ENCODE results near the gene SP3.

Gene SP3

DNA sequence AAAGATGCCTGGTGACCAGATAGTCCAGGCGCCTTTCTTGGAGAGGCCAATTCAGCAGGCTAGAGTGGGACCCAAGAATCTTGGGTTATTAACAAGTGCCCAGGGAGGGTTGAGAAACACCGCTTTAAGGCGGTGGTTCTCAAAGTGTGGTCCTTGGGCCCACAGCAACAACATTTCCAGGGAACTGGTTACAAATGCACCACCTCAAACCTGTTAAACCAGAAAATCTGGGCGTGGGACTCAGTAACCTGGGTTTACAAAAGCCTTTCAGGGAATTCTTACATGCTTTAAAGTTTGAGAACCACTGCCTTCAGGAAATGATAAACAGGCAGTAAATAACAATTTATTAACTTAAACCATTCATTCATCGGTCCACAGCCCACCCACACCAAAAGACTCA lies 92.5 kb downstream of the SP3 start:
- H3K27me3 Mint-ChIP-seq, result peaks cover 5% of the 10 kb centered on the region

DNA sequence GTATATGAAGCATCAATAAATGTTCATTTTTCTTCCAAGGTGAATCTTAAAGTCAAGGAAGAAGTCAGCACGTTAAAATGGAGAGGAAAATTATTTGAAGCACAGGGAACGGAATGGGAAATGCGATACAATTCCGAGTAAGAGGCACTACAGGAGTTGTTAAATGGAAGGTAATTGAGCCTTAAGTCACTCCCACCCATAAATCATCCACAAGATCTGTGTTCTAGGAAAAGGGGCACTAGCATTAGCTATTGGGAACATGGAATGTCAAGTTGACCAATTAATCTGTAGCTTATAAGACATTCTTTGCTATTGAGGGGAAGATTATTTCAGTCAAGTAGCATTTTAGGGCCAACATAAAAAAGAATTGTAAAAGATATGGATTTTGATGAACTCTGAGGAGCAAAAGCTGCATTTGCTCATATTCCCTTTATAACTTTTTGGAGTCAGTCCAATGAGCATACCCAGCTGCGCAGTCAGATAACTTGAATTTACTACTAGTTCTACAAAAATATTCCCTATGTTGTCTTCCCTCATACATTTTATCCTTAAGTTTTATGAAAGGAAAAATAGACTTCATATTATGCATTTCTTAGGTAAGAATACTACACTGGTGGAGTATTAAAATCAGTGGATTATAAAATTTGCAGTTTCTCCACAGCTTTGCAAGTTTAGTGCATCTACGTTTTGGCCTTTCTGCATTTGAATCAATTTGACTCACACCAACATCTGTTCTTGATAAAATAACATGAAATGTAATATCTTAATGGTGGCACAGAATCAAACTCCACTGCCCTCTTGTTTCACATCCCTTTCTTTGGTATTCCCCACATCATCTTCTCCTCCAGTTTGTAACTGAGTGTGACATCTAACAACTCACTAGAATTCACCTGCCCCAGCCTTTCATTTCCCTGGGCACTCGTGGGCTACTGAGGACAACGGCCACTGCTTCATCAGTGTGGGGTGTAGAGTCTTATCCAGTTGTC lies 95.6 kb downstream of the SP3 start:
- H3K27ac Mint-ChIP-seq, result no peak overlapping the region
- H3K27me3 Mint-ChIP-seq, result peaks cover 18% of the 10 kb centered on the region
- H3K4me1 Mint-ChIP-seq (ENCODE audit: low read depth), result peaks cover 22% of the 10 kb centered on the region
- no peaks in the 10 kb centered on the region for H3K36me3 Mint-ChIP-seq (ENCODE audit: low read depth)
- no peak overlapping the region for H3K4me3 Mint-ChIP-seq
- intact Hi-C loops (cut with micrococcal nuclease), result no loop called here
- H3K9me3 Mint-ChIP-seq, result no peaks in the 10 kb centered on the region

More for the DNA sequence above, 92.5 kb downstream of the SP3 start:
- Mint-ChIP-seq H3K36me3 (ENCODE audit: low read depth) (no peaks in the 10 kb centered on the region), H3K27ac (no peak overlapping the region), H3K4me1 (ENCODE audit: low read depth) (peaks cover 30% of the 10 kb centered on the region), H3K9me3 (no peaks in the 10 kb centered on the region), H3K4me3 (no peak overlapping the region)
- intact Hi-C loops (cut with micrococcal nuclease), result no loop called here

DNA sequence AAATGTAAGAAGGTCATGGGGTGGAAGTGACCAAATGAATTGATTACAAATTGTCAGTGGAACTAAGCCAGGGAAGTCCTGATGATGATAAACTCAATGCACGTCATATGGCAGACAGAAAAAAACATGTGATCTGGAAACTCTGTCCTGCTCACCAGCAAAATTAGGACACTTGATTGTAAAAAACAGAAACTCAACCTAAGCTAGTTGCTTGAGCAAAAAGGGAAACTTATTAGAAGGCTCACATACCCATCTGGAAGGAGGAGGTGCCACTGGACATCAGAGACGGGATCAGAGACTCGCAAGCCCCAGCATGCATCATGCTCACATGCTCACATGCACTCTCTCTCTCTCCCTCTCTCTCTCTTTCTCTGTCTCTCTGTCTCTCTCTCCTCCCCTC lies 96.8 kb downstream of the SP3 start:
- Mint-ChIP-seq H3K4me3 (no peak overlapping the region), H3K36me3 (ENCODE audit: low read depth) (no peaks in the 10 kb centered on the region), H3K27ac (no peak overlapping the region), H3K4me1 (ENCODE audit: low read depth) (peaks cover 11% of the 10 kb centered on the region), H3K27me3 (peaks cover 22% of the 10 kb centered on the region), H3K9me3 (no peaks in the 10 kb centered on the region)
- intact Hi-C loops (cut with micrococcal nuclease), result no loop called here

DNA sequence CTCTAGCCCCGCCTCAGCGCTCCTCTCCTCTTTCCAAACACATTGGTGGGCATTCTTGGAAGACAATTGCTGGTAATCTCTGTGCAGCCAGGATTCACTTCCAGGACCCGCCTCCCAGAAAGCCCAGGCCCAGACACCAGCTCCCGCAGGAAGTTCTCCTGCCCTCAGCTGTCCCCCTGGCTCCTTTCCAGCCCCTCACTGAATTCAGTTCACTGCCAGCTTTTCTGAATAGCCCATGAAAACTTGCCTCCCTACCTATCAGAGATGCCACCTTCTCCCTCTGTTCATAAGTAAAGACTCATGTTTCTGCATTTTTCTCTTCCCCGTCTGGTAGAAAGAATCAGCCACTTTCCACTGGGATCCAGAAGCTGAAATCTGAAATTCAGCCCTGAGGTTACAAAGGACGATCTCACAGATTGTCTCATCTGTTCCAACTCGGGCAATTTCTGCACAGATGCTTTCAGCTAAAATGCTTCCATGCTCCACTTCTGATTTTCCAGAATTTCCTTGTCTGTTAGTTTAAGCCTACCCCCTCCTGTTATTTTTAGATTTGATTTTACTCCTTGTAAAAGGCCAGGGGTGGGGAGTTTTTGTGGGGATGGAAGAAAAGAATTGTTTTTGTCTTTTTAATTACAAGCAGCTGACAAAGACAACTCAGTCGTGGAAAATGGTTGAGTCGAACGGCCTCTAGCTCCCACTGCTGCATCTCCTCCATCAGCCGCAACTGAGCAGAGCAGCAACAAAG lies 98.1 kb downstream of the SP3 start:
- H3K27me3 Mint-ChIP-seq, result peaks cover 22% of the 10 kb centered on the region
- peaks cover 5% of the 10 kb centered on the region for H3K4me1 Mint-ChIP-seq (ENCODE audit: low read depth)
- H3K4me3 Mint-ChIP-seq, result no peak overlapping the region
- intact Hi-C loops (cut with micrococcal nuclease), result no loop called here
- H3K27ac Mint-ChIP-seq, result no peak overlapping the region
- H3K9me3 Mint-ChIP-seq, result no peaks in the 10 kb centered on the region
- no peaks in the 10 kb centered on the region for H3K36me3 Mint-ChIP-seq (ENCODE audit: low read depth)

DNA sequence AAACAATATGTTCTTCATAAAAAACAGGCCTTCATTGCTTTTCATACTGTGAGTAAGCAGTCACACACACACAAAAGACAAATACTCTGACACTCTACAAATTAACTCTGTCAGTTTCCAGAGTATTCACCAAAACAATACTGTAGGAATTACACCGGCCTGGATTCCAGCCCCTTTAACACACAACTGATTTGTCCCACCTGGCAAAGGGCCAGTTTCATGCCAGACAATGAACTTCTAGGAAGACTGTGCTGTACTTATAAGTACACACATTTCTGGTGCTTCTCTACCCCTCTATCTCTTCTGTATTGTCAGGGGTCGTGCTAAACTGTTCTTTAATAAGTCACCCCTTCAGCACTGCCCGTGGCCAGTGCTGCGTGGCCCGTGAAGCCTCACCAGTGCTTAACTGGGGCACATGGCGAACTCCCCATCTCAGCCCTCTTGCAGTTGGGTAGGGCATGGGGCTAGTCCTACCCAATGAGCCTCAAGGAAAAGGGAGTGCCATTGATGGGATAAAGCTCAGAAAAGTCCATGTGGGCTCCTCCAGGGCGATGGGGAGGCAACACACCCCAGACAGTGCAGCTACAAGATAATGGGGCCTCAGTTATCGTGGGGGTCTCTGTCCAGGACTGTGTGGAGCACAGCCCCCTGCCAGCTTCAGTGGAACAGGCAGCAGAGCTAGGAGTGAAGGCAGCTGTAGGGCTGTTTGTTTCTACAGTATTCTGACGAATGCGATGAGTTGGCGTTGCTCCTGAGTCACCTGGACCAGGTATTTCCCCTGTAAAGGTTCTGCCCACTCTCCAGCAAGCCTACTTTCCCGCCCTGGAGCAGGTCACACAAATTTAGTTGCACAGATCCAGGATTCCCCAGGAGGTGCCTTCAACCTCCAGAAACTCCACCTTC lies 99.0 kb downstream of the SP3 start:
- Mint-ChIP-seq H3K4me1 (ENCODE audit: low read depth) (peaks cover 5% of the 10 kb centered on the region), H3K27me3 (peaks cover 22% of the 10 kb centered on the region), H3K9me3 (no peaks in the 10 kb centered on the region), H3K36me3 (ENCODE audit: low read depth) (no peaks in the 10 kb centered on the region), H3K27ac (no peak overlapping the region), H3K4me3 (no peak overlapping the region)
- intact Hi-C loops (cut with micrococcal nuclease), result no loop called here

DNA sequence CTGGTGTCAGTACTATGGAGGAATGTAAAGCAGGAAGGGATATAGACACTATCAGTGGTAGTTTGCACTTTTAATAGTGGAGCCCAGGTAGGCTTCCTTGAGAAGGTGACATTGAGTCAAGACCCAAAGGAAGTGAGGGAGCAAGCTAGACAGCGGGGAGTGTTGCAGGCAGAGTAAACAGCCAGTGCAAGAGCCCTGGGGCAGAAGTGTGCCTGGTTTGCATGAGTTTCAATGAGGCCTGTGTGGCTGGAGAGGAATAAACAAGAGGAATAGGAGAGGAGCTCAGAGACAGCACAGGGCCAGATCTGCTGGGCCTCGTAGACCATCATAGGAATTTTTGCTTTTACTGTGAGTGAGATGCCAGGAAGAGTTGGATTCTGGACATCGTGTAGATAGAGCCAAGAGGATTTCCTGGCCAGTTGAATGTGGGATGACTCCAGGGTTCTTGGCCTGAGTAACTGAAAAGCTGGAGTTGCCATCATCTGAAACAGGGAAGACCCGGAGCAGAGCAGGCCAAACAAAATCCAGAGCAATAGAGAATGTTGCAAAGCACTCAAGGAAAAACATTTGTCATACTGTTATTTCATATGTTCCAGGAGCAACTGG lies 102.5 kb downstream of the SP3 start:
- H3K9me3 Mint-ChIP-seq, result no peaks in the 10 kb centered on the region
- no peak overlapping the region for H3K4me3 Mint-ChIP-seq
- peaks cover 21% of the 10 kb centered on the region for H3K27me3 Mint-ChIP-seq
- H3K27ac Mint-ChIP-seq, result no peak overlapping the region
- intact Hi-C loops (cut with micrococcal nuclease), result no loop called here
- peaks cover 25% of the 10 kb centered on the region for H3K4me1 Mint-ChIP-seq (ENCODE audit: low read depth)
- H3K36me3 Mint-ChIP-seq (ENCODE audit: low read depth), result no peaks in the 10 kb centered on the region

DNA sequence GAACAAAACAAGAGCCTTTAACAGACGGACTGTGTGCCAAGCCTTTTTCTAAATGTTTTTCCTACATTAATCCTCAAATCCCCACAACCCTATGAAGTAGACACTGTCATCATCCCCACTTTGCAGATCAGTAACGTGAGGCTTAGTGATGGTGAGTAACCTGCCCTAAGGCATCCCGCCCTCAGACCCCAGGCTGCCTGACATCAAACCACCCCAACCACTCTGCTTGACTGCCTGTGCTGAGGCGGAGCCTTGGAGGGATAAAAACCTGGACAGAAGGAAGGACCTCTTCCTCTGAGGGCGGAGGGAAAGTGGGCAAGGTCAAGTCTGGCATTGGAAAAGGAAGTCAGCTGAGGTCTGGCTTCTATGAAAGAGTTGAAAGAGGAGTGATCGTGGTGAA lies 104.6 kb downstream of the SP3 start:
- Mint-ChIP-seq H3K9me3 (no peaks in the 10 kb centered on the region), H3K36me3 (ENCODE audit: low read depth) (no peaks in the 10 kb centered on the region), H3K4me3 (no peak overlapping the region), H3K27me3 (peaks cover 8% of the 10 kb centered on the region), H3K4me1 (ENCODE audit: low read depth) (peaks cover 25% of the 10 kb centered on the region), H3K27ac (peak overlapping the region; percentile 14)
- intact Hi-C loops (cut with micrococcal nuclease), result no loop called here

DNA sequence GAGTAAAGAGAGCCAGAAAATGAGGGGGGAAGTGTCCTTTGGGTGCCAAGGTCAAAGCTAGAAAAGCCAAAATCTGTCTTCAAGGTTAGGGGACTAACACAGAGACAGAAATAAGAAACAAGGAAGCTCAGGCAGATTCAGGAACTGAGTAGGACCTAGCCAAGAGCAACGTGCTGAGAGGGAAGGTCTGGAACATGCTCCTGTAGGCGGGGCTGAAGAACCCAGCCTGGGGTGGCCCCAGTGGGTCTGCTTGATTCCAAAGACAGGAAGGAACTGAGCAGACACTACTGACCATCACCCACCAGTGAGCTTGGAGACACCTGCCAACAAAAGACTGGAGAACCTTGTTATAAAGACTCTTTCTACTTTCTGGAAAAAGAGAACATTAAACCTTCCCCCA lies 105.1 kb downstream of the SP3 start:
- peak overlapping the region; percentile 29 for H3K27ac Mint-ChIP-seq
- H3K9me3 Mint-ChIP-seq, result no peaks in the 10 kb centered on the region
- intact Hi-C loops (cut with micrococcal nuclease), result no loop called here
- H3K27me3 Mint-ChIP-seq, result peaks cover 8% of the 10 kb centered on the region
- no peak overlapping the region for H3K4me3 Mint-ChIP-seq
- no peaks in the 10 kb centered on the region for H3K36me3 Mint-ChIP-seq (ENCODE audit: low read depth)
- peaks cover 25% of the 10 kb centered on the region for H3K4me1 Mint-ChIP-seq (ENCODE audit: low read depth)

DNA sequence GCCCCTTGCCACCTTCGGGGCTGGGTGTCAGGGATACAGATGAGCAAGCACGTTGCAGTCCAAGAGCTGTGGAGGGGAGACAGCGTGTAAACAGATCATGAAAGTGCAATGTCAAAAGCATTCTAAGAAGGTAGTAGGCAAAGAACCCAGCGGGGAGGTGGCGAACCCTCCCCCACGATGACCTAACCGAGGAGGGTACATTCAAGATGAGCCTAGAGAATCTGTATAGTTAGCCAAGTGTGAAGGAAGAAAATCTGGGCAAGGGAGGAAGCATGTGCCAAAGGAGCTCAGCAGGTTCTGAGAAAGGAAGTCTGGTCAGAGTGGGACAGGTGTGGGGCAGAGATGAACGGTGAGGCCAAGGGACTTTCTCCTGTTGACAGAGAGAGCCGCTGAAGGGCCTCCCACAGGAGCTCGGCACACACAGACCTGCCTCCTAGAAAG lies 106.9 kb downstream of the SP3 start:
- Mint-ChIP-seq H3K27ac (no peak overlapping the region), H3K36me3 (ENCODE audit: low read depth) (no peaks in the 10 kb centered on the region), H3K27me3 (peaks cover 4% of the 10 kb centered on the region), H3K4me3 (no peak overlapping the region), H3K9me3 (no peaks in the 10 kb centered on the region), H3K4me1 (ENCODE audit: low read depth) (peaks cover 25% of the 10 kb centered on the region)
- intact Hi-C loops (cut with micrococcal nuclease), result no loop called here
